GM18498 (cell line): ENCODE results near the gene KLHL10.

Experiments used
- ATAC-seq: cut with Tn5 transposase; IDR thresholded peaks from one replicate; pipeline ENCODE4 v1.9.1; 2021; ENCODE audit warnings: mild to moderate bottlenecking, moderate library complexity; ENCODE audit not compliant: unreplicated experiment

The KLHL10 gene

DNA sequence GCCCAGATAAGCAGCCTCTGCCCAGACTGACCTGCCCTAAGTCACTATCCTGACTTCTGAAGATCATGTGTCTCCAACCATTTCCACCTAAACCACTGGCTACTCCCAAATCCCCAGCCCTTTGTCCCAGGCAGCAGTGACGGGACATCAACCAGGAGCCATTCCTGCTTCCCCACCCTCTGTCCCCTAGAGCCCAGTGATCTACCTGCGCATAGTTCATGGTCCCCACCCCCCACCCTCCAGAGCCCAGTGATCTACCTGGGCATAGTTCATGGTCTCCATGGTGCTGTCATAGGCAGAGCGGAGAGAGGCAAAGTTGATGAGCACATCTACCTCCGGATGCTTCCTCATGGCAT lies 54.4 kb downstream of the KLHL10 start:
- ATAC-seq: no peak

DNA sequence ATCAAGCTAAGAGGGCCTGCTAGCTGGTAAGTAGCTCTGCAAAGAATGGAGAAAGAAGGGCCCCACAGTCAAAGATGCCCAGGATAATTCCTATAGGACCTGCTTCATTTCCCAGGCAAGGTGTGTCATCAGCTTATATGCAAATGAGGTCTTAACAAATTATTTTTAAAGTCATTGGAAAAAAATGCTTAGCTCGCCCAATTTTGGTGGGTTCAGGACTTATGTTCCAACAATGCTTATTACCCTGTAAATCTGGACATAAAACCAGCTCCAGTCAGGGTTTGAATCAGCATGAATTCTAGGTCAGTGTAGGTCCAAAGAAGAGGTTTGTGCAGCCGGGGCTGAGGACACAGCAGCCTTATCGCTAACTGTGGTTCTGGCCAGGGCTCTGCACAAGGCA lies 55.8 kb downstream of the KLHL10 start:
- no peak for ATAC-seq

- no peak for ATAC-seq
Observed at GRCh38 chr17:41894791-41895331, 57.2 kb downstream of the KLHL10 start.

DNA sequence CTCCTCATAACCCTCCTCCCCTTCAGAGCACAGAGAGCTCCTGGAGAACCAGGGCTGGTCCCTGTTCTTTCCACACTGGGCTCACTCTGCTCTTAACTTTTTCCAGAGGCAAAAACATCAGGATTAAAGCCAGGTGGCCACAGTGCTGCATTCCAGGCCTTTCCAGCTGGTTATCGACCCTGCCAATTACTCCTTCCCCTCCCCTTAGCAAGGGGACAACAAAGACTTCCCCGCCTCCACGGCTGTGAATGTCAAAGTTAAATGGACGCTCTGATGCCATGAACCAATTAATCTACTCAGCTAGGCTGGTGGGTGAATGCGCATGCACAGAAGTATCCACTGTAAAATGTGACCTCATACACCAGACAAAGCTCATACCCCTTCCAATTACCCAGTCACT lies 58.0 kb downstream of the KLHL10 start:
- ATAC-seq: no peak

- ATAC-seq: no peak
Observed at GRCh38 chr17:41896726-41897125, 59.1 kb downstream of the KLHL10 start.
